Tibial nerve (tissue), 4 donors: Measurements from ENCODE around the gene OBSCN.

Experiments
- CTCF ChIP-seq, 5 experiments: fragments of 200-600 bp in 3 of 5; fragments of 450-650 bp in 2 of 5; sonication (generic) in 3 of 5; IDR thresholded peaks; one replicate each; pipeline ENCODE4 v1.5.1; 2016 to 2019; ENCODE audit warnings: antibody characterized with exemption in 5 of 5, mild to moderate bottlenecking in 3 of 5, moderate library complexity in 2 of 5
- EP300 ChIP-seq, 2 donors: sonication (generic); formaldehyde crosslinking; IDR thresholded peaks; one replicate each; pipeline ENCODE4 v1.6.1; 2017; ENCODE audit warnings: antibody characterized with exemption in 2 of 2, mild to moderate bottlenecking in 1 of 2
- POLR2A ChIP-seq, 2 donors: fragments of 450-650 bp; IDR thresholded peaks; one replicate each; pipeline ENCODE4 v1.6.1; 2017; ENCODE audit warnings: antibody characterized with exemption in 2 of 2, mild to moderate bottlenecking in 2 of 2, moderate library complexity in 2 of 2

GRCh38 chr1:228311091-228311490 lies 103.2 kb downstream of the OBSCN start:
- TF ChIP-seq CTCF (IDR thresholded peaks at IDR 0.05) (no peak), EP300 (IDR thresholded peaks at IDR 0.05) (no peak), POLR2A (IDR thresholded peaks at IDR 0.05) (no peak)
